GM12801 (cell line): ENCODE measurements around the gene BASP1.

ENCODE experiments used
- CTCF ChIP-seq: IDR thresholded peaks from one replicate; pipeline ENCODE4 v1.5.1; 2011; ENCODE audit warnings: control low read depth; ENCODE audit not compliant: insufficient read length; ENCODE audit errors: extremely low read depth

The BASP1 gene

DNA sequence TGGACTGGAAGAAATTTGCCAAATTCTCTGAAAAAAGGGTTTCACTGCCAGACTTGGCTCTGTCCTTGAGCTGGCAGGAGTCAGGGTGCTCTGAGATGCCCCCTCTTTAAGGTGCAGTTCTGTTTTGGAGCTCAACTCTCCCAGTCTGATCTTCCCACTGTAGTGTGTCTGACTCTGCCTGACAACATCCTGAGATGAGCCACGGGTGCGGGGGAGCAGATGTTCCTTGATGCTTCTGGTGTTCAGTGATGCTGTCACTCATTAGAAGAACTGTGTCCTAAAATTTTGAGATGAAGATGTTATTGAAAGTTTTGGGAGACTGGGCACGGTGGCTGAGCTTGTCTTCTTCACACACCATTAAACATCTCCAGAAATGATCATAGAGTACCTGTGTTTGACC, 78.2 kb downstream of the BASP1 start:
- TF ChIP-seq CTCF, result no peak

DNA sequence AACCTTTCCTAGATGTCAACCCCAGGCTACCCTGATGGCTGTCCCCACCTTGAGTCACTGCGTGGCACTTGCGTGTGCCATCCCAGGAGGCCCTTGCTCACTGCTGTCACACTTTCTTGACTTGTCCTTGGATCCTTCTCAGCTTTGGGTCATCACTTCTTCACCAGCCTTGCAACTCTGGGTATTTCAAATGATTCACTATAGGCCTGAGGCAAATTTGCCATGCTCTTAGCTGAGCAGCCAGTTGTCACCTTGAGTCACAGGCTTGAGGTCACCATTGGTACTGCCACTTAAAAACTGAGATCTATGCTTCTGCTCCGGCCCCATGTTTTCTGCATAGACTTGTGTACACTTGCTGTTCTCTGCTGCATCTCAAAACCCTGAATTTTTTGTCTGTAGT, 84.7 kb downstream of the BASP1 start:
- TF ChIP-seq CTCF, result no peak

- TF ChIP-seq CTCF, result no peak
Observed at GRCh38 chr5:17302604-17303003, 85.2 kb downstream of the BASP1 start.

GRCh38 chr5:17304282-17304681, 86.9 kb downstream of the BASP1 start:
- no peak for TF ChIP-seq CTCF

DNA sequence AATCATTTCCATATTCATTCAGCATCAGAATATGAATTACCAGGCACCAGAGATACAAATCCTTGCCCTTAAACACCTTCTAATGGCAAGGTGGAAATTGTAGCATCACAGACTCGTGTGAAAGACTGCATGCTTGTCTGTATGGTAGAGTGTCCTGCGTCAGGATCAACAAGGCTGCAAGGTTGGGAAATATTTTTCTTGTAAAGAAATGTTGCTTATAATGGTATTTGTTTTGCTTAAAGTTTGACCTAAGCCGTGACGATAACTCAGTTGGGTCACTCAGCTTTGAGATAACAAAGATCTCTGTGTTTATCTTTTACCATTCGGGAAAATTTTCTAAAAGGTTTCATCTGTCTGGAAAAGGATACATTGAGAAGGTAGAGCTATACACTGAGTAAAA, 87.6 kb downstream of the BASP1 start:
- no peak for TF ChIP-seq CTCF

DNA sequence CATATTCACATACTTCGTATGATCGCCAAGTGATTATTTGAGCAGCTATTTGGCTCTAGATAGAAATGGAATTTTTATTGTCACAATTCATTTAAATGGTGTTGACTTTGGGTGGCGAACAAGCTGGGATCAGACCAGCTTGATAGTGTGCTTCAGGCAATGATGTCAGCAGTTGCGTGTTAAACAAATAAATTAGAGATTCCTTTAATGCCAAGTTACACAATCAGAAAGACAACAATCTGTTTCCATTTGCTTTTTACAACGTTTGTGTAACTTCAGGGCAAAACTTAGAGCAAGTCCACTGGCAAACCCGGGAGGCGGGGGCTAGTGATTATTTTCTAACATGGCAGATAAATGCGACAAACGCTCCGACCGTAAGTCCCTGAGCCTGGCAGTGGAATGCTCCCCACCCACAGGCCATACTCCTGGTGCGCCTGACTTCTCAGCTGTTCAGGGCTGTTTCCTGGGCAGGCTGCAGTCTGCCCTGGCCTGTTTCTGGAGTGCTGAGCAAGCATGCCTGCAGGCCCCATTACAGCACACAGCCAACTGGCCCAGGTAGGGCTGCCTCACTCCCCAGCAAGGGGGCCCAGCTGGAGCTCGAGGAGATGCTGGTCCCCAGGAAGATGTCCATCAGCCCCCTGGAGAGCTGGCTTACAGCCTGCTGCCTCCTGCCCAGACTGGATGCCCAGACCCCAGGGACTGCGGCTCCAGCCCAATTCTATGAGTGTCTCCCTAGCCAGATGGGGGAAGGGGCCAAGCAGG, 88.7 kb downstream of the BASP1 start:
- no peak for TF ChIP-seq CTCF

GRCh38 chr5:17306726-17307091, 89.3 kb downstream of the BASP1 start:
- no peak for TF ChIP-seq CTCF
